Measurements from ENCODE around the gene RNF169. TPM values are rescaled to one million over a fixed set of nuclear protein-coding genes. Genes with fewer than 3 reads are reported as not detected.
A peak's percentile ranks its signal among the peaks of the same experiment; 100 is the strongest.

Gene RNF169
- total and polyA plus RNA-seq, 2 of the 13 experiments (the other 11 are each of a cell fraction or from before 2014, with no cell fraction given): 5.3 to 14.2 TPM

- TF ChIP-seq RBFOX2 (IDR thresholded peaks at IDR 0.05; ENCODE audit: low read depth, low read length): peak; percentile 50
- 0 out of 2 replicates have a peak, but pooled peaks have one; percentile 73 for TF ChIP-seq SNAPC2 (CRISPR knock-in tag; IDR thresholded peaks at IDR 0.05)
- peak; percentile 44; the same call in 1 of the 2 replicates for TF ChIP-seq ETV5 (CRISPR knock-in tag; IDR thresholded peaks at IDR 0.05; ENCODE audit: borderline replicate concordance)
- TF ChIP-seq ZFP90 (CRISPR knock-in tag; IDR thresholded peaks at IDR 0.05; ENCODE audit: borderline replicate concordance): peak; percentile 77; the same call in 1 of the 2 replicates
- TF ChIP-seq ZNF768 (CRISPR knock-in tag; IDR thresholded peaks at IDR 0.05): 0 out of 2 replicates have a peak, but pooled peaks have one; percentile 11
- TF ChIP-seq NFYC (CRISPR knock-in tag; IDR thresholded peaks at IDR 0.05): peak; percentile 32; the same call in 1 of the 2 replicates
- TF ChIP-seq RNF2 (conservative IDR thresholded peaks at IDR 0.05; ENCODE audit: low read depth): peak; percentile 88; the same call in 1 of the 2 replicates
- TF ChIP-seq AGO2 (optimal IDR thresholded peaks at IDR 0.05; ENCODE audit: low read depth, low read length): no peak
- no peak for TF ChIP-seq SP2 (CRISPR knock-in tag; IDR thresholded peaks at IDR 0.05)
- peak; percentile 51 for TF ChIP-seq BRF2 (CRISPR knock-in tag; IDR thresholded peaks at IDR 0.05)
- TF ChIP-seq RFXAP (CRISPR knock-in tag; IDR thresholded peaks at IDR 0.05; ENCODE audit: borderline replicate concordance): no peak; the same call in 1 of the 2 replicates
- peak; percentile 80 for TF ChIP-seq ZFX (CRISPR knock-in tag; IDR thresholded peaks at IDR 0.05; ENCODE audit: low read depth)
- TF ChIP-seq MYC (CRISPR knock-in tag; IDR thresholded peaks at IDR 0.05; ENCODE audit: borderline replicate concordance): peak; percentile 73; the same call in 1 of the 2 replicates
- peak; percentile 40; the same call in 1 of the 2 replicates for TF ChIP-seq PHF21A (CRISPR knock-in tag; IDR thresholded peaks at IDR 0.05)
- TF ChIP-seq MTA3 (CRISPR knock-in tag; IDR thresholded peaks at IDR 0.05): no peak
- no peak for TF ChIP-seq SMARCC2 (IDR thresholded peaks at IDR 0.05)
- TF ChIP-seq EP300 (IDR thresholded peaks at IDR 0.05; ENCODE audit: low read depth in 2 of 2, low read length in 2 of 2): 0 out of 4 replicates have a peak, but pooled peaks of 1 of the 2 experiments have one; percentile 23
- no peak for TF ChIP-seq EP300 (CRISPR knock-in tag; IDR thresholded peaks at IDR 0.05; ENCODE audit: borderline replicate concordance)
- no peak for TF ChIP-seq ZNF691 (CRISPR knock-in tag; IDR thresholded peaks at IDR 0.05; ENCODE audit: borderline replicate concordance, low read depth)
- peak; percentile 67; the same call in 1 of the 2 replicates for TF ChIP-seq ZNF670 (CRISPR knock-in tag; IDR thresholded peaks at IDR 0.05; ENCODE audit: borderline replicate concordance)
- TF ChIP-seq ZNF800 (CRISPR knock-in tag; IDR thresholded peaks at IDR 0.05): peak; percentile 60; the same call in 1 of the 2 replicates
- no peak for TF ChIP-seq ZFP36L2 (CRISPR knock-in tag; IDR thresholded peaks at IDR 0.05)
- TF ChIP-seq ZSCAN30 (CRISPR knock-in tag; IDR thresholded peaks at IDR 0.05): no peak
- TF ChIP-seq MED1 (CRISPR knock-in tag; IDR thresholded peaks at IDR 0.05): peak; percentile 36
- no peak for TF ChIP-seq ZNF747 (CRISPR knock-in tag; IDR thresholded peaks at IDR 0.05; ENCODE audit: borderline replicate concordance)
- TF ChIP-seq ZNF891 (CRISPR knock-in tag; IDR thresholded peaks at IDR 0.05): no peak
- no peak for TF ChIP-seq HNRNPUL1 (IDR thresholded peaks at IDR 0.05; ENCODE audit: low read depth, low read length)
Observed at GRCh38 chr11:74749127-74749964, 697 bp downstream of the RNF169 start (continued).

Measured in HepG2 (cell line).